Activated CD8-positive, alpha-beta memory T cell treated with anti-CD3 and anti-CD28 coated beads, Interleukin-2, amount 10 ng/mL, durations not matched to agents 7 days and 5 days (primary cell): ENCODE measurements around the gene TGFB1I1. TPM values are rescaled to one million over a fixed set of nuclear protein-coding genes. Genes with fewer than 3 reads are reported as not detected.
"Not testable (repeated sequence)": the region's sequence is repeated elsewhere in the genome, so short reads cannot be mapped to it uniquely, and the experiment has no call there.

ENCODE experiments used
- ATAC-seq: fragments of 150-1000 bp; cut with Tn5 transposase; one replicate; pipeline ENCODE4 v1.10.0; 2021; ENCODE audit warnings: moderate library complexity
- CTCF ChIA-PET: fragments of 350-600 bp; sonication (Branson Sonifier 250); formaldehyde crosslinking; loops from one replicate; lab custom pipeline; 2021; ENCODE audit warnings: antibody characterized with exemption; lab: Charles Lee
- DNase-seq: peaks from one replicate; pipeline ENCODE4 v3.0.0-alpha.2; 2020
- H3K27ac Mint-ChIP-seq: one replicate; pipeline ENCODE4 v1.8.0; 2021; ENCODE audit warnings: mild to moderate bottlenecking, mixed read lengths
- H3K27me3 Mint-ChIP-seq: one replicate; pipeline ENCODE4 v1.8.0; 2021; ENCODE audit warnings: mixed read lengths
- H3K36me3 Mint-ChIP-seq: one replicate; pipeline ENCODE4 v1.8.0; 2021; ENCODE audit warnings: mild to moderate bottlenecking, mixed read lengths
- H3K4me1 Mint-ChIP-seq: one replicate; pipeline ENCODE4 v1.8.0; 2021; ENCODE audit warnings: mixed read lengths
- H3K4me3 Mint-ChIP-seq: one replicate; pipeline ENCODE4 v1.8.0; 2021; ENCODE audit warnings: mild to moderate bottlenecking, moderate library complexity, mixed read lengths
- H3K9me3 Mint-ChIP-seq: one replicate; pipeline ENCODE4 v1.8.0; 2022; ENCODE audit warnings: low read depth, mixed read lengths
- total RNA-seq, 2 experiments: library from RNA; stranded (reverse); gene quantifications; one replicate each; pipeline ENCODE4 v1.2.3, GENCODE V29; 2021

Gene TGFB1I1
- total RNA-seq, 2 experiments from 2014 or later, result 0.67 to 1.0 TPM

DNA sequence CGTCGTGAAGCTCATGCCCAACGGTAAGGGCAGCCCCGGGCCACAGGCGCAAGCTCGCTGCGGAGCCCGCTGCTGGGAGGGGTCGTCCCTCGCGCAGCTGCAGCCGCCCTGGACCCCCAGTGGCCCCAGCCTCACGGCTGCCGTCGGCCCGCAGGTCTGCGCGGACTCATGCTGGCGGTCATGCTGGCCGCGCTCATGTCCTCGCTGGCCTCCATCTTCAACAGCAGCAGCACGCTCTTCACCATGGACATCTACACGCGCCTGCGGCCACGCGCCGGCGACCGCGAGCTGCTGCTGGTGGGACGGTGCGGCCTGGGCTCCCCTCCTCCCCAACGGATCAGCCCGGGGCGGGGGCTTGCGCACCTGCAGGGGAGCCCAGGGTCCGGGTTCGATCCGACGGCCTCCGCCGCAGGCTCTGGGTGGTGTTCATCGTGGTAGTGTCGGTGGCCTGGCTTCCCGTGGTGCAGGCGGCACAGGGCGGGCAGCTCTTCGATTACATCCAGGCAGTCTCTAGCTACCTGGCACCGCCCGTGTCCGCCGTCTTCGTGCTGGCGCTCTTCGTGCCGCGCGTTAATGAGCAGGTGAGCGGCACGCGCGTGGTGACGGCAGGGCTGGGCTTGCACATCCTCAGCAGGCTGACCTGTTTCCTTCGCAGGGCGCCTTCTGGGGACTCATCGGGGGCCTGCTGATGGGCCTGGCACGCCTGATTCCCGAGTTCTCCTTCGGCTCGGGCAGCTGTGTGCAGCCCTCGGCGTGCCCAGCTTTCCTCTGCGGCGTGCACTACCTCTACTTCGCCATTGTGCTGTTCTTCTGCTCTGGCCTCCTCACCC is 16.7 kb downstream of the TGFB1I1 start:
- H3K9me3 Mint-ChIP-seq, result no peaks in the 10 kb centered on the region
- H3K27ac Mint-ChIP-seq, result no peak overlapping the region
- peaks cover 1% of the 10 kb centered on the region for H3K36me3 Mint-ChIP-seq
- no peak overlapping the region for H3K4me3 Mint-ChIP-seq
- ATAC-seq (no peak), DNase-seq (no peak)
- H3K27me3 Mint-ChIP-seq, result peaks cover 24% of the 10 kb centered on the region
- H3K4me1 Mint-ChIP-seq, result peaks cover 5% of the 10 kb centered on the region
- CTCF ChIA-PET, result interaction anchor here (1.8 kb wide), 1 partner anchor 10 kb away, joined by 4 read pairs; no protein-coding TSS in a partner anchor

DNA sequence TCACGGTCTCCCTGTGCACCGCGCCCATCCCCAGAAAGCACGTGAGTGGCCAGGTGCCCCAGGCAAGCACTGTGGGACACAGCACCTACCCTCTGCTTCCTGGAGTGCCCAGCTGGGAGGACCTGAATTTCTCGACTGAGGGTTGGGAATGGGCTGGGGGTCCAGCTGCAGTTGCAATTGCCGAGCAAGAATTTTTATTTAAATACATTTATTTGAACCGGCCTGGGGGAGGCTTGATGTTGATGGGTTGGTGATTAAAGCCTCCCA is 17.3 kb downstream of the TGFB1I1 start:
- CTCF ChIA-PET, result interaction anchor here (1.8 kb wide), 1 partner anchor 11 kb away, joined by 4 read pairs; no protein-coding TSS in a partner anchor
- DNase-seq (no peak), ATAC-seq (no peak)
- Mint-ChIP-seq H3K36me3 (peaks cover 1% of the 10 kb centered on the region), H3K9me3 (no peaks in the 10 kb centered on the region), H3K4me1 (peaks cover 5% of the 10 kb centered on the region), H3K27ac (no peak overlapping the region), H3K4me3 (no peak overlapping the region), H3K27me3 (peaks cover 24% of the 10 kb centered on the region)

DNA sequence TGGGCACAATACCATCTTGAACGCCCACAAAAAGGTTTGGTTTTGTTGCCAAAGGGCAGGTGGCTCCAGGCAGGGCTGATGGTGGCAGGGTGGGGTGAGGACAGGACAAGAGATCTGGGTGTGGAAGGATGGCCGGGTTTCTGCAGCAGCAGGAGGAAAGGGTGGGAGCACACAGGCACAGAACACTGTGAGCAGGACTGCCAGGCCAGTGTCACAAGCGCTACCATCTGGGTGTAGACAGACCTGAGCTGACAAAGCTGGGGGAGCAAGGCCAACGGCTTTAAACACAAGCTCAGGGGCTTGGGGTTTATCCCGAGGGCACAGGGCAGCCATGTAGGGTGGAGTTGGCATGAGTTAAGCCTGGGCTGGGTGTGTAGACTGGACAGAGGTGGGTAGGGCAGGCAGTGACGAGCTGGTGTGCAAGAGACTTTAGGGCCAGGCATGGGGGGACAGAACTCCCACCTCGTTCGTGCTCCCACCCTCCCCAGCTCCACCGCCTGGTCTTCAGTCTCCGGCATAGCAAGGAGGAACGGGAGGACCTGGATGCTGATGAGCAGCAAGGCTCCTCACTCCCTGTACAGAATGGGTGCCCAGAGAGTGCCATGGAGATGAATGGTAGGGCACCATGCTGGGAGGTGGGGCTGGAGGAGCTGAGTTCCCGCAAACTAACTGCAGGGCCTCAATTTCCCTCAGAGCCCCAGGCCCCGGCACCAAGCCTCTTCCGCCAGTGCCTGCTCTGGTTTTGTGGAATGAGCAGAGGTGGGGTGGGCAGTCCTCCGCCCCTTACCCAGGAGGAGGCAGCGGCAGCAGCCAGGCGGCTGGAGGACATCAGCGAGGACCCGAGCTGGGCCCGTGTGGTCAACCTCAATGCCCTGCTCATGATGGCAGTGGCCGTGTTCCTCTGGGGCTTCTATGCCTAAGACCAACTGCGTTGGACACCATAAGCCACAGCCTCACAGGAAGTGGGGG is 17.9 kb downstream of the TGFB1I1 start:
- Mint-ChIP-seq H3K36me3 (peaks cover 1% of the 10 kb centered on the region), H3K4me3 (peak overlapping the region; percentile 12), H3K9me3 (no peaks in the 10 kb centered on the region), H3K27ac (no peak overlapping the region), H3K27me3 (peaks cover 22% of the 10 kb centered on the region), H3K4me1 (peaks cover 5% of the 10 kb centered on the region)
- no peak for ATAC-seq
- DNase-seq, result peak; percentile 39
- CTCF ChIA-PET, result interaction anchor here (1.8 kb wide), 1 partner anchor 12 kb away, joined by 4 read pairs; no protein-coding TSS in a partner anchor

DNA sequence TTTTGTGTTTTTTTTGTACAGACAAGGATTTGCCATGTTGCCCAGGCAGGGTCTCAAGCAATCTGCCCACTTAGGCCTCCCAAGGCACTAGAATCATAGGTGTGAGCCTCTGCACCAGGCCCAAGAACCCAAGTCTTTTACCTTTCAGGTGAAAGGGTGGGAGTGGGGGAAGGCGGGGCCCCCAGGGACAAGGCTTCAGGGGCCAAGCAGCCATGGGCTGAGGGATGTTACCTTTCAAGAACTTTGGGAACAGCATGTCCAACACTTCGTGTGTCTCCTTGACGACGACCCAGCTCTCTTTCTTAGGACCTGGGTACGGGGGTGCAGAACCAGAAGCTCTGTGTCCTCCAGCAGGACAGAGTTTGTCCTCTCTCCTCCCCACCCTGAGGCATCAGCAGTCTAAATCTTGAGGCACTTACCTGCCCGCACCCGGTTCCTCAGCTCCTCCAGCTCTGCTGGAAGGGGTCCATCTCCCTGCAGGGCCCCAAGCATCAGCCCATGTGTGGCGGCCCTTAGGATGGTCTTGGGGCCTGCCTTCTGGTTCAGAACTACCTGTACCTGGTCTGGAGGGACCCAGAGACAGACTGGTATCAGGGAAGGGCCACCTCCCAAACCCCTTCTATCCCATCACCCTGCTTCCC is 19.9 kb downstream of the TGFB1I1 start:
- peaks cover 1% of the 10 kb centered on the region for H3K36me3 Mint-ChIP-seq
- no peak overlapping the region for H3K4me3 Mint-ChIP-seq
- CTCF ChIA-PET, result no interaction called here
- no peak for DNase-seq
- ATAC-seq, result no peak
- peaks cover 5% of the 10 kb centered on the region for H3K4me1 Mint-ChIP-seq
- peaks cover 8% of the 10 kb centered on the region for H3K27me3 Mint-ChIP-seq
- no peak overlapping the region for H3K27ac Mint-ChIP-seq
- H3K9me3 Mint-ChIP-seq, result no peaks in the 10 kb centered on the region

GRCh38 chr16:31493506-31494125 is 21.7 kb downstream of the TGFB1I1 start:
- CTCF ChIA-PET, result no interaction called here
- H3K27me3 Mint-ChIP-seq, result no peaks in the 10 kb centered on the region
- H3K9me3 Mint-ChIP-seq, result no peaks in the 10 kb centered on the region
- H3K27ac Mint-ChIP-seq, result no peak overlapping the region
- no peaks in the 10 kb centered on the region for H3K4me1 Mint-ChIP-seq
- no peak overlapping the region for H3K4me3 Mint-ChIP-seq
- ATAC-seq (no peak), DNase-seq (no peak)
- peaks cover 1% of the 10 kb centered on the region for H3K36me3 Mint-ChIP-seq

GRCh38 chr16:31496670-31497069 is 24.7 kb downstream of the TGFB1I1 start:
- ATAC-seq (no peak), DNase-seq (no peak)
- Mint-ChIP-seq H3K27me3 (no peaks in the 10 kb centered on the region), H3K27ac (no peak overlapping the region), H3K36me3 (no peaks in the 10 kb centered on the region), H3K4me1 (no peaks in the 10 kb centered on the region), H3K4me3 (no peak overlapping the region), H3K9me3 (no peaks in the 10 kb centered on the region)
- CTCF ChIA-PET, result no interaction called here

DNA sequence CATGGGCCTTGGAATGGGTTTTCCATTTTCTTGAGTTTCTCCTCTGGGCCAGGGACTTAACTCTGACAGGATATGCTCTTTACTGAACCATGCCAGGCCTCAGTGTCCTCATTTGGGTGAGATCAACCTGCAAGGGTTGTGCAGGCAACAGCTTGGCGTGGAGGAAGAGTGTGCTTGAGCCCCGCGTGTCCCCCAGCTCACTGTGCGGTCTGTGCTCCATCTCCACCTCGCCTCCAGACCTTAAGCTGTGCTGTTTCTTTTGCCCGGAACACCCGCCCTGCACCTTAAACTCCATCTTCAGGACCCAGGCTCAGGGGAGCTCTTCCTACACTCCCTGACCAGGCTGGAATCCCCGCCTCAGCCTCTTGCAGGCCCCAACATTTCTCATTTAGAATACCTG is 26.5 kb downstream of the TGFB1I1 start:
- no peak for ATAC-seq
- Mint-ChIP-seq H3K4me1 (no peaks in the 10 kb centered on the region), H3K9me3 (no peaks in the 10 kb centered on the region), H3K27ac (no peak overlapping the region), H3K4me3 (no peak overlapping the region), H3K27me3 (no peaks in the 10 kb centered on the region), H3K36me3 (no peaks in the 10 kb centered on the region)
- no peak for DNase-seq
- CTCF ChIA-PET, result no interaction called here

DNA sequence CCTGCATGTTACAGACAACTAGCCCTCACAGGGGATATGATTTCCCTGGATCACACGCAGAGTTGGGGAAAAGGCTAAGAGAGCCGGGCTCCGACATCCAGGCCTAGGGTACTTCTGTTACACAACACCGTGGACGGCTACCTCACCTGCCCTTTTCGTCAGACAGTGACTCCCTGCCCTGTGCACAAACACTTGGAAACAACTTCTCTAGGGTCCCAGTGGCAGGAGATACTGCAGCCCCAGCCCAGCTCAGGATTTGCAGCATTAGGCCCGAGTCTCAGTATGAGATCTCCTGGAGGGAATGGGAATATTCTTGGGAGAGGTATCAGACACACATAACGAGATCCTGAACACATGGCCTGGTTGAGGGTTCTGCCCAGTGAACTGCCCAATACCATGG is 28.0 kb downstream of the TGFB1I1 start:
- Mint-ChIP-seq H3K27me3 (no peaks in the 10 kb centered on the region), H3K9me3 (no peaks in the 10 kb centered on the region), H3K36me3 (peaks cover 2% of the 10 kb centered on the region), H3K4me1 (peaks cover 8% of the 10 kb centered on the region), H3K27ac (no peak overlapping the region), H3K4me3 (no peak overlapping the region)
- DNase-seq (no peak), ATAC-seq (no peak)
- CTCF ChIA-PET, result no interaction called here

- H3K27ac Mint-ChIP-seq, result no peak overlapping the region
- DNase-seq (no peak), ATAC-seq (no peak)
- H3K36me3 Mint-ChIP-seq, result peaks cover 9% of the 10 kb centered on the region
- CTCF ChIA-PET, result interaction anchor here (0.6 kb wide), 1 partner anchor 26 kb away, joined by 3 read pairs; no protein-coding TSS in a partner anchor
- H3K4me1 Mint-ChIP-seq, result peaks cover 21% of the 10 kb centered on the region
- H3K9me3 Mint-ChIP-seq, result no peaks in the 10 kb centered on the region
- H3K4me3 Mint-ChIP-seq, result no peak overlapping the region
- H3K27me3 Mint-ChIP-seq, result no peaks in the 10 kb centered on the region
Observed at GRCh38 chr16:31501226-31501965, 29.4 kb downstream of the TGFB1I1 start.

DNA sequence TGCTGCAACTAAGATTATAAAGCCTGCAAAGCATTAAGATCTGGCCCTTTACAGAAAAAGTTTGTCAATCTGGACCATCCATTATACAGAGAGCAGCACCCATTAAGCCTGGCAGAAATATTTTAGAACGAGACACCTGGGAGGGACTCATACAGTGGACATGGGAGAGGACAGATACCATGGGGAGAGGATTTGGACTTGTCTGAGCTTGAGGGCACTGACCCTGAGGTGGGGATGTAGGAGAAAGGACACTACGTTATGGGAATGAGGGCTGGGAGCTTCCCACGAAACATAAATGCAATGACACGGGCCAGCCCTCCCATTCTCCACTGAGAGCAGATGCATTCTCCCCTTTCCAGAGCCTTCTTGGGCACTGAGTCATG is 30.0 kb downstream of the TGFB1I1 start:
- H3K9me3 Mint-ChIP-seq, result no peaks in the 10 kb centered on the region
- peaks cover 9% of the 10 kb centered on the region for H3K36me3 Mint-ChIP-seq
- H3K27me3 Mint-ChIP-seq, result no peaks in the 10 kb centered on the region
- no peak overlapping the region for H3K27ac Mint-ChIP-seq
- CTCF ChIA-PET, result no interaction called here
- DNase-seq (no peak), ATAC-seq (no peak)
- no peak overlapping the region for H3K4me3 Mint-ChIP-seq
- H3K4me1 Mint-ChIP-seq, result peaks cover 25% of the 10 kb centered on the region

DNA sequence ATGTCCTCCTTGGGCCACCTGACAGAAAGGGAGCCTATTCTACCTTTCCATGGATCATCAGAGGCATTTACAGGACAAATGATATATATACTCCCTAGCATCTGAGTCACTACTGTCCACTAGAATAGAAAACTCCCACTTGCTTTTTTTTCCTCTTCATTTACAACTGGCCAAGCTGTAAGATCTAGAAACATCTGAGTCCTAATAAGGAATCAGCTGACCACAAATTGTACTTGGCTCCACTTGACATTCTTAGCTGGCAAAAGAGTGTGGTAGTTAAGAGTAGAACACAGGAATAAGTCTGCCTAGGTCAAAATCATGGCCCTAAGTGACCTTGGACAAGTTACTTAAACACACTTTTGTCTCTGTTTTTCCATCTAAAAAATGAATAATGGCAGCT is 31.0 kb downstream of the TGFB1I1 start:
- CTCF ChIA-PET, result interaction anchor here (0.8 kb wide), 1 partner anchor 16 kb away, joined by 3 read pairs; no protein-coding TSS in a partner anchor

DNA sequence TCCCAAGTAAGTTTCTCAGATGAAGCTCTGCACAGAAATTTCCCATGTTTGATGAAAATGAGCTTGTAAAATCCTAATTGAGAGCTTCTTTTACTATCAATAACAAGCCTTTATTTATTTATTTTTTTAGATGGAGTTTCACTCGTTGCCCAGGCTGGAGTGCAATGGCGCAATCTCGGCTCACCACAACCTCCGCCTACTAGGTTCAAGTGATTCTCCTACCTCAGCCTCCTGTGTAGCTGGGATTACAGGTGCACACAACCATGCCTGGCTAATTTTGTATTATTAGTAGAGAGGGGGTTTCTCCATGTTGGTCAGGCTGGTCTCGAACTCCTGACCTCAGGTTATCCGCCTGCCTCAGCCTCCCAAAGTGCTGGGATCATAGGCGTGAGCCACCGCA is 31.6 kb downstream of the TGFB1I1 start:
- CTCF ChIA-PET, result interaction anchor here (0.8 kb wide), 1 partner anchor 16 kb away, joined by 3 read pairs; no protein-coding TSS in a partner anchor
- DNase-seq, ATAC-seq: not testable (repeated sequence)

More for the DNA sequence above, 31.0 kb downstream of the TGFB1I1 start:
- Mint-ChIP-seq H3K4me3 (no peak overlapping the region), H3K27me3 (no peaks in the 10 kb centered on the region), H3K27ac (no peak overlapping the region), H3K9me3 (no peaks in the 10 kb centered on the region), H3K36me3 (peaks cover 9% of the 10 kb centered on the region), H3K4me1 (peaks cover 32% of the 10 kb centered on the region)
- ATAC-seq (no peak), DNase-seq (no peak)

More for the DNA sequence above, 31.6 kb downstream of the TGFB1I1 start:
- H3K27me3 Mint-ChIP-seq, H3K27ac Mint-ChIP-seq, H3K36me3 Mint-ChIP-seq, H3K4me3 Mint-ChIP-seq, H3K9me3 Mint-ChIP-seq: not testable (repeated sequence)
- H3K4me1 Mint-ChIP-seq, result peaks cover 32% of the 10 kb centered on the region
